WERI-Rb-1 (cell line): ENCODE results near the gene BAG3.

ENCODE experiments used
- DNase-seq: peaks from one replicate; pipeline ENCODE4 v3.0.0-alpha.2; 2020
- H3K27ac ChIP-seq: fragments of 250-450 bp; sonication (Bioruptor Pico); 2 replicates; pipeline ENCODE4 v1.5.1; 2020; ENCODE audit warnings: mild to moderate bottlenecking, moderate library complexity
- H3K27me3 ChIP-seq: fragments of 250-450 bp; sonication (Bioruptor Pico); 2 replicates; pipeline ENCODE4 v1.5.1; 2021; ENCODE audit warnings: mild to moderate bottlenecking, low read depth, moderate library complexity; ENCODE audit not compliant: insufficient read depth, severe bottlenecking
- H3K36me3 ChIP-seq: fragments of 250-450 bp; sonication (Bioruptor Pico); 2 replicates; pipeline ENCODE4 v1.5.1; 2020; ENCODE audit warnings: mild to moderate bottlenecking, moderate library complexity
- H3K4me3 ChIP-seq: 2 replicates; pipeline ENCODE4 v1.5.1; 2011; ENCODE audit warnings: low read depth, mild to moderate bottlenecking, control low read depth, low read length
- H3K9me3 ChIP-seq: fragments of 250-450 bp; sonication (Bioruptor Pico); 2 replicates; pipeline ENCODE4 v1.5.1; 2021; ENCODE audit warnings: mild to moderate bottlenecking, moderate library complexity; ENCODE audit not compliant: severe bottlenecking
- TF ChIP-seq, protein P1 (sequence below): IDR thresholded peaks from 2 replicates; pipeline ENCODE4 v1.5.1; 2011; ENCODE audit warnings: low read depth, mild to moderate bottlenecking, control low read depth, inconsistent platforms, low read length

The BAG3 gene

DNA sequence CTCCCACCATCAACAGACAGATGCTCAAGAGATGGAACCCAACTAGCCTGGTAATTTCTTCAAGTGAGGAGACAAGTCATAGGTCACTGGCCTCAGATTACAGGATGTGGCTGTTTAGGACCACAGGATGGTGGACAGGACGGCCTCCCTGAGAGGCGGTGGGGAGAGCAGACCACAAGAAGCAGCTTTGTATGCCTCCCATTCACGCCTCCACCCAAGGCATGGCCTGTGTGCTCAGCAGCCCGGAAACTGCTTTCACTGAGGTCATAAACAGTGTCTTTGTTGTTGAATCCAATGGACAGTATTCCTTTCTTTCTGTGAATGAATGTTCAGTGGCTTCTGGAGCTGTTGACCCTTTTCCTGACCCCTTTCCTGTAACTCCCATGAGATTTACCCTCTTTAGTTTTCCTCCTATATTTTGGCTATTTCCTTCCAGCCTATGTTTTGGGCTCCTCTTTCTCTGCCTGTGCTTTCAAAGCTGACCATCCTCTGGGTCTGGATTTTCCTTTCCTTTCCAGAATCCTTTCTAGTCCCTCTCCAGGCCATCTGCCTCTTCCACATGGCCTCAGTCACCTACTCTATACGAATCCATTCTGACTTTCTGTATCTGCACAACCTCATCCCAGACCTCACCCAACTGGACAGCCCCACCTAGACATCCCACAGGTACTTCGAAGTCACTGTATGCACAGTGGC lies 42.2 kb downstream of the BAG3 start:
- no peak for DNase-seq
- Histone ChIP-seq H3K9me3 (no peaks in the 10 kb centered on the region), H3K36me3 (no peaks in the 10 kb centered on the region), H3K27ac (no peak overlapping the region), H3K27me3 (no peaks in the 10 kb centered on the region), H3K4me3 (no peak overlapping the region)
- TF ChIP-seq, protein P1, sequence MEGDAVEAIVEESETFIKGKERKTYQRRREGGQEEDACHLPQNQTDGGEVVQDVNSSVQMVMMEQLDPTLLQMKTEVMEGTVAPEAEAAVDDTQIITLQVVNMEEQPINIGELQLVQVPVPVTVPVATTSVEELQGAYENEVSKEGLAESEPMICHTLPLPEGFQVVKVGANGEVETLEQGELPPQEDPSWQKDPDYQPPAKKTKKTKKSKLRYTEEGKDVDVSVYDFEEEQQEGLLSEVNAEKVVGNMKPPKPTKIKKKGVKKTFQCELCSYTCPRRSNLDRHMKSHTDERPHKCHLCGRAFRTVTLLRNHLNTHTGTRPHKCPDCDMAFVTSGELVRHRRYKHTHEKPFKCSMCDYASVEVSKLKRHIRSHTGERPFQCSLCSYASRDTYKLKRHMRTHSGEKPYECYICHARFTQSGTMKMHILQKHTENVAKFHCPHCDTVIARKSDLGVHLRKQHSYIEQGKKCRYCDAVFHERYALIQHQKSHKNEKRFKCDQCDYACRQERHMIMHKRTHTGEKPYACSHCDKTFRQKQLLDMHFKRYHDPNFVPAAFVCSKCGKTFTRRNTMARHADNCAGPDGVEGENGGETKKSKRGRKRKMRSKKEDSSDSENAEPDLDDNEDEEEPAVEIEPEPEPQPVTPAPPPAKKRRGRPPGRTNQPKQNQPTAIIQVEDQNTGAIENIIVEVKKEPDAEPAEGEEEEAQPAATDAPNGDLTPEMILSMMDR = no peak

- no peak for DNase-seq
- TF ChIP-seq, protein P1 = no peak
- no peak overlapping the region for H3K27ac ChIP-seq
- no peaks in the 10 kb centered on the region for H3K9me3 ChIP-seq
- no peaks in the 10 kb centered on the region for H3K36me3 ChIP-seq
- no peaks in the 10 kb centered on the region for H3K27me3 ChIP-seq
- no peak overlapping the region for H3K4me3 ChIP-seq
Observed at GRCh38 chr10:119694608-119695007, 43.4 kb downstream of the BAG3 start.

DNA sequence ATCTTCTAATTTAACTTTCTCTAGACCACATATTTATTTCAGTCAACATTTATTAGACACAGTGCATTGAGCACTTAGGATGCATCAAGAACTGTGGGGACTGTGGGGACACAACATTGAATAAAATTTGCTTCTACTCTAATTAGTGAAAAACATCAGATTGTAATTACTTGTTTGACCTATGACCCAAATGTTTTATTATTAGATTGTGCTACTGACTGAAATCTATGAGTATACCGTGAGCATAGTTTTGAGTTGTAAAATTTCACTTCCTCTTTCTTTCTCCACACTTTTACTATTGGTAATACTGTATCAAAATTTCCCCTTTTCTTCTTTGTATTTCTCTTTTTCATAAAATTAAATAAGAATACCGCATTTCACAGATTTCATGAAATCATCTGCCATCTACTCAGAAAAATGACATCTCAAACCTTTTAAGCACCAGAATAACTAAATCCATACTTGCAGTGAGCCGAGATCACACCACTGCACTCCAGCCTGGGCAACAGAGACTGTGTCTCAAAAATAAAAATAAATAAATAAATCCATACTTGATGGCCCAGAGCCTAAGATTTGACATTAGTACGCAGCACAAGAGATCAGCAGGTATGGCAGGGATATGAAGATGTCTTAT lies 49.3 kb downstream of the BAG3 start:
- no peaks in the 10 kb centered on the region for H3K36me3 ChIP-seq
- H3K27me3 ChIP-seq = no peaks in the 10 kb centered on the region
- DNase-seq = no peak
- H3K4me3 ChIP-seq = no peak overlapping the region
- no peaks in the 10 kb centered on the region for H3K9me3 ChIP-seq
- no peak overlapping the region for H3K27ac ChIP-seq
- TF ChIP-seq, protein P1 = no peak

DNA sequence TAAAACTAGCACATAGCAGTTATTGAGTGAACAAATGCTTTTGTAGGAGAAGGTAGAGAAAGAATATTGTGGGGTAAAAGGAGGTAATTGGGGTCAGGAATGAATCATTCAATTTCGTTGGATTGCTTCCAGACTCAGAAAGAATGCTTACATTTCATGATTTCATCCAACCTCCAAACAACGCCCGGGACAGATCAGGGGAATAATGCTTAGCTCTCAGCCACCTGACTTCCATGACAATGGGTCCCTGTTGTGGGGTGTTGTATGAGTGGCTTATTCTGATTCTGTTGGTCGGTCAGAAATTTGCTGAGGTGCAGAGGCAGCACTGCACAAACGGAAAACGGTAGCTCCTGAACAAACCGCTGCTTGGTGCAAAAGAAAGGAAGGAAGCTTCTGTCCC lies 50.7 kb downstream of the BAG3 start:
- H3K4me3 ChIP-seq = no peak overlapping the region
- H3K36me3 ChIP-seq = no peaks in the 10 kb centered on the region
- H3K27ac ChIP-seq = no peak overlapping the region
- TF ChIP-seq, protein P1 = no peak
- H3K27me3 ChIP-seq = no peaks in the 10 kb centered on the region
- no peak for DNase-seq
- H3K9me3 ChIP-seq = no peaks in the 10 kb centered on the region

GRCh38 chr10:119702583-119702982 lies 51.4 kb downstream of the BAG3 start:
- TF ChIP-seq, protein P1 = no peak
- Histone ChIP-seq H3K36me3 (no peaks in the 10 kb centered on the region), H3K4me3 (no peak overlapping the region), H3K27me3 (no peaks in the 10 kb centered on the region), H3K9me3 (peaks cover 3% of the 10 kb centered on the region), H3K27ac (no peak overlapping the region)
- DNase-seq = no peak
